PFSK-1 (cell line): ENCODE results near the gene SHROOM1.

ENCODE experiments used
- FOXP2 ChIP-seq: optimal IDR thresholded peaks from 2 replicates; pipeline ENCODE3; 2011; ENCODE audit warnings: borderline replicate concordance, control low read depth, inconsistent platforms; ENCODE audit not compliant: insufficient read depth; ENCODE audit errors: extremely low read length, extremely low read depth
- POLR2AphosphoS5 ChIP-seq: IDR thresholded peaks from 2 replicates; pipeline ENCODE4 v1.6.1; 2012; ENCODE audit warnings: low read depth, mild to moderate bottlenecking, control low read depth, low read length, moderate library complexity
- REST ChIP-seq, 2 experiments: IDR thresholded peaks; 2 replicates each; pipeline versions ENCODE4 v1.6.1 to v1.8.0; 2011 to 2012; ENCODE audit warnings: low read depth in 2 of 2, low read length in 2 of 2, control low read depth in 1 of 2, inconsistent platforms in 1 of 2, mild to moderate bottlenecking in 1 of 2, moderate library complexity in 1 of 2; ENCODE audit not compliant: insufficient read depth in 1 of 2
- SIN3A ChIP-seq: IDR thresholded peaks from 2 replicates; pipeline ENCODE4 v1.6.1; 2012; ENCODE audit warnings: mild to moderate bottlenecking, low read length, moderate library complexity, borderline replicate concordance; ENCODE audit not compliant: insufficient read depth
- TAF1 ChIP-seq: IDR thresholded peaks from 2 replicates; pipeline ENCODE4 v1.6.1; 2012; ENCODE audit warnings: low read length, control low read depth, borderline replicate concordance; ENCODE audit not compliant: insufficient read depth

SHROOM1 gene

GRCh38 chr5:132856011-132856410, 25.6 kb upstream of the SHROOM1 start:
- TF ChIP-seq TAF1 (no peak), FOXP2 (no peak), SIN3A (no peak), REST (IDR thresholded peaks at IDR 0.05; ENCODE audit: insufficient read depth in 1 of 2, low read depth in 2 of 2, low read length in 2 of 2) (no peak), POLR2AphosphoS5 (no peak)

GRCh38 chr5:132854301-132854700, 23.9 kb upstream of the SHROOM1 start:
- TF ChIP-seq TAF1 = no peak

GRCh38 chr5:132853790-132854189, 23.3 kb upstream of the SHROOM1 start:
- TF ChIP-seq SIN3A (no peak), FOXP2 (no peak), POLR2AphosphoS5 (no peak), TAF1 (no peak), REST (IDR thresholded peaks at IDR 0.05; ENCODE audit: insufficient read depth in 1 of 2, low read depth in 2 of 2, low read length in 2 of 2) (no peak)

- TF ChIP-seq REST (IDR thresholded peaks at IDR 0.05; ENCODE audit: insufficient read depth in 1 of 2, low read depth in 2 of 2, low read length in 2 of 2) = no peak
- TF ChIP-seq SIN3A = no peak
- no peak for TF ChIP-seq TAF1
- TF ChIP-seq FOXP2 = no peak
- TF ChIP-seq POLR2AphosphoS5 = no peak
Observed at GRCh38 chr5:132853323-132853722, 22.9 kb upstream of the SHROOM1 start.

- no peak for TF ChIP-seq REST (IDR thresholded peaks at IDR 0.05; ENCODE audit: insufficient read depth in 1 of 2, low read depth in 2 of 2, low read length in 2 of 2)
- TF ChIP-seq SIN3A = no peak
- TF ChIP-seq FOXP2 = no peak
- TF ChIP-seq POLR2AphosphoS5 = no peak
- no peak for TF ChIP-seq TAF1
Observed at GRCh38 chr5:132850066-132850465, 19.6 kb upstream of the SHROOM1 start.
